ENCODE measurements around the gene FAM107B.

The FAM107B gene

DNA sequence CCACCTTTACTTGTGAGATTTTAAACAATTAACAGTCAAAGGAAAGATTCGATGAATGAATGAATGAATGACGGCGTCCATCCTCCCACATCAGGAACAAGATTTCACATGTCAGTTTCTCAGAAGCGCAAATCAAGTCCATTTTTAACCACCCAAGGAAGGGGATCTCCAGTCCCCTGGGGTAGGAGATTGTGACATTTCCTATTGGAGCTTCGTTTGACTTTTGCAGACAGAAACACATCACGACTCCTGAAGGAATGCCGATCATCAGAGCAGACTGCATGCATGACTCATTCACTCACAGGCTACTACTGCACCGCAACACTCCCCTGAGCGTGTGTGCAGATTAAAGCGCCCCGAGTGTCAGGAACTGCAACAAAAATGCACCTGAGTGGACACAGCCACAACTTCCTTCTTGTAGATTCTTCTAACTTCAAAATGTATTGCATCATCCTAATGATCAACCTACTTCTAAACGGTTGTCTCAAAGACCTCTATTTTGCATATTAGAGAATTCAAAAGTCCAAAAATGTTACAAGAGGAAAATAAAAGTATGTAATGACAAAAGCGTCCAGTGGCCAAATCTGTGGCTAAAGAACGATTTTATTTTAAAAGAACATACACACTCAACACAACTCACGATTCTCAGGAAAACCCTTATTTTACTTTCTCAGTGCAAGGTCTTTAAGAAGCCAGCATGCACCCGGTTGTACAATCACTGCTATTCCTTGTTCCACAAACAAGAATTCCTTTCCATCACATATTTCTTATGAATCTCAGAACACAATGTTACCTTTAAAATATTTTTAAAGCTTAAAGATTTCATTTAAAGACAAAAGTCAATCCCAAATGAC lies 172.6 kb downstream of the FAM107B start:
- TF ChIP-seq, protein P1, sequence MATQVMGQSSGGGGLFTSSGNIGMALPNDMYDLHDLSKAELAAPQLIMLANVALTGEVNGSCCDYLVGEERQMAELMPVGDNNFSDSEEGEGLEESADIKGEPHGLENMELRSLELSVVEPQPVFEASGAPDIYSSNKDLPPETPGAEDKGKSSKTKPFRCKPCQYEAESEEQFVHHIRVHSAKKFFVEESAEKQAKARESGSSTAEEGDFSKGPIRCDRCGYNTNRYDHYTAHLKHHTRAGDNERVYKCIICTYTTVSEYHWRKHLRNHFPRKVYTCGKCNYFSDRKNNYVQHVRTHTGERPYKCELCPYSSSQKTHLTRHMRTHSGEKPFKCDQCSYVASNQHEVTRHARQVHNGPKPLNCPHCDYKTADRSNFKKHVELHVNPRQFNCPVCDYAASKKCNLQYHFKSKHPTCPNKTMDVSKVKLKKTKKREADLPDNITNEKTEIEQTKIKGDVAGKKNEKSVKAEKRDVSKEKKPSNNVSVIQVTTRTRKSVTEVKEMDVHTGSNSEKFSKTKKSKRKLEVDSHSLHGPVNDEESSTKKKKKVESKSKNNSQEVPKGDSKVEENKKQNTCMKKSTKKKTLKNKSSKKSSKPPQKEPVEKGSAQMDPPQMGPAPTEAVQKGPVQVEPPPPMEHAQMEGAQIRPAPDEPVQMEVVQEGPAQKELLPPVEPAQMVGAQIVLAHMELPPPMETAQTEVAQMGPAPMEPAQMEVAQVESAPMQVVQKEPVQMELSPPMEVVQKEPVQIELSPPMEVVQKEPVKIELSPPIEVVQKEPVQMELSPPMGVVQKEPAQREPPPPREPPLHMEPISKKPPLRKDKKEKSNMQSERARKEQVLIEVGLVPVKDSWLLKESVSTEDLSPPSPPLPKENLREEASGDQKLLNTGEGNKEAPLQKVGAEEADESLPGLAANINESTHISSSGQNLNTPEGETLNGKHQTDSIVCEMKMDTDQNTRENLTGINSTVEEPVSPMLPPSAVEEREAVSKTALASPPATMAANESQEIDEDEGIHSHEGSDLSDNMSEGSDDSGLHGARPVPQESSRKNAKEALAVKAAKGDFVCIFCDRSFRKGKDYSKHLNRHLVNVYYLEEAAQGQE (IDR thresholded peaks at IDR 0.05; ENCODE audit: insufficient read depth in 1 of 2, low read depth in 2 of 2, low read length in 2 of 2), result no peak
- no peak for TF ChIP-seq FOXP2 (optimal IDR thresholded peaks at IDR 0.05; ENCODE audit: borderline replicate concordance, extremely low read depth, extremely low read length, insufficient read depth)
- no peak for TF ChIP-seq TAF1 (IDR thresholded peaks at IDR 0.05; ENCODE audit: borderline replicate concordance, insufficient read depth, low read length)
- TF ChIP-seq SIN3A (IDR thresholded peaks at IDR 0.05; ENCODE audit: borderline replicate concordance, insufficient read depth, low read length), result no peak
- no peak for TF ChIP-seq POLR2AphosphoS5 (IDR thresholded peaks at IDR 0.05; ENCODE audit: low read depth, low read length)

DNA sequence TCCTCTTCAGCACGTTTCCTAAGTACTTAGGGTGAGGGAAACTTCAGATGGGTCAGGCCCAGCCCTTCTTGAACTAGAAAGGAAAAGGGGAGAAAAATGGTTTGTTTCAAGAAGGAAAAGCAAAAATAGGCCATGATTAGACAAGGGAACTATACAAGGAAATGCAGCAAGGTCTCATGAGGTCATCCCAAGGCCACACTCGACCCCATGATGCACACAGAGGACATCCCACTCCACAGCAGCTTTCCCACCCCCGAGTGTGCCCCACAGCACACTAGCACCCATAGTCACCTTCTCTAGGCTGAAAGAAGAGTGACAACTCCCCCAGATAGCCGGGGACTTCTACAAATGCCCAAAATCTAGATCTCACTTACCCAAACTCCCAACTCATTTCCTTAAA lies 173.4 kb downstream of the FAM107B start:
- TF ChIP-seq SIN3A (IDR thresholded peaks at IDR 0.05; ENCODE audit: borderline replicate concordance, insufficient read depth, low read length), result no peak
- no peak for TF ChIP-seq TAF1 (IDR thresholded peaks at IDR 0.05; ENCODE audit: borderline replicate concordance, insufficient read depth, low read length)
- no peak for TF ChIP-seq POLR2AphosphoS5 (IDR thresholded peaks at IDR 0.05; ENCODE audit: low read depth, low read length)
- no peak for TF ChIP-seq FOXP2 (optimal IDR thresholded peaks at IDR 0.05; ENCODE audit: borderline replicate concordance, extremely low read depth, extremely low read length, insufficient read depth)
- TF ChIP-seq, protein P1 (IDR thresholded peaks at IDR 0.05; ENCODE audit: insufficient read depth in 1 of 2, low read depth in 2 of 2, low read length in 2 of 2), result no peak

DNA sequence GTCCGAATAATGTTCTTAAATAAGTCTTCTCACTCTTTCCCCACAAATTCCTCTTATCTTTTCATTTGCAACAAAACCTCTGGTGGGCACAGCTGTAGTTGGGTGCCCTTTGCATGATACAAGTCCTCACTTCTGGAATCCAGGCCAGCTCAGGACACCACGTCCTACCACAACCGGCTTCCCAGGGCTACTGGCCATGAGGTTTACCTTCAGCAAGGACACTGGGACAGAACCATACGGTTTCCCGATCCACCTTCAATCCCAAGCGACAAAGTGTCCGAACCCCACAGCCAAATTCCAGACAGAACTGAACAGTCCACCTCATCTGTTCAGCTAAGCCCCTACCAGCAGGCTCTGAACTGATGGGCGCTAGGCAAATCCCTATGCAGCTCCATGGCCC lies 174.6 kb downstream of the FAM107B start:
- TF ChIP-seq, protein P1 (IDR thresholded peaks at IDR 0.05; ENCODE audit: insufficient read depth in 1 of 2, low read depth in 2 of 2, low read length in 2 of 2), result no peak
- TF ChIP-seq TAF1 (IDR thresholded peaks at IDR 0.05; ENCODE audit: borderline replicate concordance, insufficient read depth, low read length) (no peak), FOXP2 (optimal IDR thresholded peaks at IDR 0.05; ENCODE audit: borderline replicate concordance, extremely low read depth, extremely low read length, insufficient read depth) (no peak), SIN3A (IDR thresholded peaks at IDR 0.05; ENCODE audit: borderline replicate concordance, insufficient read depth, low read length) (no peak), POLR2AphosphoS5 (IDR thresholded peaks at IDR 0.05; ENCODE audit: low read depth, low read length) (no peak)

DNA sequence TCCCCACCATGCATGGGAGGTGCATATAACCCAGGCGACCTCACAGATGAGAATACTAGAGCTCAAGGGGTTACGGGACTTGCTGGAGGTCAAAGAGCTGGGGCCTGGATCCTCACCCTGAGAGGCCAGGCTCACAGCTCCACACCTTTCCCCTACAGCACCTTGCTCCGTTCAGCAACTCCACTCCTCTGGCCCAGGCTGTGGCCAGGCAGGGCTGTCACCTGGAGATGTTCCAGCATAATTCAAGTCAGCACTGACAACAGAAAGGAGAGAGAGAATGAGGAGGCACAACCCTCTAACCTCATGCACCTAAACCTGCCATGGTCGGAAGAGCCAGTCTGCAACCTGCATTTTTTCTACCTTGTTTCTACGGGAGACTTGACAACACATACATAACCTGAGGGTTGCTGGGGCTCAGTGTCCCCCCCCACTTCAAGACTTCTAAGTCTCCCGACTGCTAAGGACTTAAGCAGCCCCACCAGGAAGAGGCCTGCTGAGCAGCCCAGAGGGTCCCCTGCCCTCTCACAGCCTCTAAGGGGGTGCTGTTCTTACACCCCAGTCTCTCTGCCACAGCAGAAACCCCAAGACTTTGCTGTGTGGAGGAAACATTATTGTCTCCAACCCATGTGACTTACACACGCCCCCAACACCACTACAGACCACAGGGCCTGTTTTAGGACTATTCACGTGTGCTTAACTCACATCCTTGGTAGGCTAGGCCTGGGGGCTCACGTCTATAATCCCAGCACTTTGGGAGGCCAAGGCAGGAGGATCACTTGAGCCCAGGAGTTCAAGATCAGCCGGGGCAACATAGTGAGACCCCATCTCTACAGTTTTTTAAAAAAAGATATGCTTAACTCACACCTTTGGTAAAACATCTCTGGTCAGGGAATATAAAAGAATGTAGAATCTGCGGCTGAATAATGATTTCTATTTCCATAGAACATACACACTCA lies 175.6 kb downstream of the FAM107B start:
- TF ChIP-seq SIN3A (IDR thresholded peaks at IDR 0.05; ENCODE audit: borderline replicate concordance, insufficient read depth, low read length) (no peak), TAF1 (IDR thresholded peaks at IDR 0.05; ENCODE audit: borderline replicate concordance, insufficient read depth, low read length) (no peak), POLR2AphosphoS5 (IDR thresholded peaks at IDR 0.05; ENCODE audit: low read depth, low read length) (no peak), FOXP2 (optimal IDR thresholded peaks at IDR 0.05; ENCODE audit: borderline replicate concordance, extremely low read depth, extremely low read length, insufficient read depth) (no peak)
- TF ChIP-seq, protein P1 (IDR thresholded peaks at IDR 0.05; ENCODE audit: insufficient read depth in 1 of 2, low read depth in 2 of 2, low read length in 2 of 2), result no peak

Data from PFSK-1 (cell line).